HCT116 (cell line): ENCODE measurements around the gene TNFRSF1A. TPM values are rescaled to one million over a fixed set of nuclear protein-coding genes. Genes with fewer than 3 reads are reported as not detected.

Experiments used
- ATAC-seq: fragments of 200-7000 bp; cut with Tn5 transposase; 2 replicates; pipeline ENCODE4 v1.9.1; 2020; ENCODE audit warnings: mild to moderate bottlenecking, moderate library complexity
- BruUV-seq: library from RNA; stranded (reverse); fragments of 400-500 nt; replicated peaks from 2 replicates; lab custom pipeline; 2021; lab: Mats Ljungman, UMichigan
- CTCF ChIA-PET: fragments of 300-600 bp; sonication (Branson Sonifier 250); formaldehyde crosslinking; loops from one replicate; lab custom pipeline; 2021; ENCODE audit warnings: antibody characterized with exemption; lab: Charles Lee
- POLR2A ChIA-PET: fragments of 300-600, 350-600 bp; sonication (Branson Sonifier 250); formaldehyde crosslinking; loops from one replicate; lab custom pipeline; 2021; ENCODE audit warnings: antibody characterized with exemption; lab: Charles Lee
- RAD21 ChIA-PET, 2 experiments: fragments of 300-600 bp; sonication (Branson Sonifier 250); formaldehyde crosslinking; loops; one replicate each; lab custom pipeline; 2023; ENCODE audit warnings: low total read pairs in 2 of 2; ENCODE audit not compliant: uncharacterized antibody in 2 of 2, unreplicated experiment in 2 of 2, low non-redundant PET in 1 of 2; lab: Charles Lee
- DNase-seq: peaks from one replicate; pipeline ENCODE4 v3.0.0-alpha.2; 2010; ENCODE audit warnings: low read depth, low spot score
- H2AFZ ChIP-seq: fragments of 200-600 bp; shearing (Covaris generic), sonication (generic); 2 replicates; pipeline ENCODE4 v1.6.1; 2017; ENCODE audit warnings: low read depth, mixed run types, mixed read lengths, antibody characterized with exemption, low read length; ENCODE audit not compliant: poor library complexity, severe bottlenecking
- H3K27ac ChIP-seq: 2 replicates; pipeline ENCODE4 v1.5.1; 2012; ENCODE audit warnings: low read depth, low read length
- H3K27me3 ChIP-seq: fragments of 200-600 bp; sonication (generic); 2 replicates; pipeline ENCODE4 v1.6.1; 2016; ENCODE audit warnings: mixed run types, low read length, mixed read lengths; ENCODE audit not compliant: insufficient read depth
- H3K36me3 ChIP-seq, 2 experiments: fragments of 200-500 bp in 1 of 2; fragments of 200-600 bp in 1 of 2; sonication (Bioruptor generic) in 1 of 2; sonication (generic) in 1 of 2; 2 replicates each; pipeline versions ENCODE4 v1.5.1 to v1.6.1; 2014 to 2016; ENCODE audit warnings: low read length in 2 of 2, inconsistent platforms in 1 of 2, mixed read lengths in 1 of 2, mixed run types in 1 of 2; ENCODE audit not compliant: insufficient read depth in 2 of 2, control insufficient read depth in 1 of 2
- H3K4me1 ChIP-seq, 2 experiments: fragments of 200-600 bp in 1 of 2; sonication (generic) in 1 of 2; 2 replicates each; pipeline versions ENCODE4 v1.5.1 to v1.6.1; 2012 to 2017; ENCODE audit warnings: low read length in 2 of 2, inconsistent platforms in 1 of 2, mild to moderate bottlenecking in 1 of 2, mixed read lengths in 1 of 2, mixed run types in 1 of 2, moderate library complexity in 1 of 2; ENCODE audit not compliant: insufficient read depth in 2 of 2, control insufficient read depth in 1 of 2
- H3K4me2 ChIP-seq: fragments of 200-600 bp; sonication (generic); 2 replicates; pipeline ENCODE4 v1.6.1; 2017; ENCODE audit warnings: mixed run types, low read length, mixed read lengths
- H3K4me3 ChIP-seq, 2 experiments: fragments of 200-600 bp in 1 of 2; sonication (generic) in 1 of 2; replicated peaks in 1 of 2; 2 replicates each; pipeline ENCODE4 v1.5.1; 2011 to 2016; ENCODE audit warnings: low read length in 2 of 2, control low read depth in 1 of 2, low read depth in 1 of 2, mild to moderate bottlenecking in 1 of 2, mixed read lengths in 1 of 2, mixed run types in 1 of 2
- H3K79me2 ChIP-seq: fragments of 200-600 bp; sonication (generic); 2 replicates; pipeline ENCODE4 v1.6.1; 2017; ENCODE audit warnings: mild to moderate bottlenecking, mixed run types, low read length, moderate library complexity, mixed read lengths; ENCODE audit not compliant: insufficient read depth
- H3K9ac ChIP-seq: fragments of 200-600 bp; sonication (generic); 2 replicates; pipeline ENCODE4 v1.6.1; 2016; ENCODE audit warnings: low read length, mixed read lengths
- H3K9me2 ChIP-seq: fragments of 200-600 bp; sonication (generic), shearing (Covaris generic); 2 replicates; pipeline ENCODE4 v1.6.1; 2017; ENCODE audit warnings: mixed run types, mild to moderate bottlenecking, moderate library complexity; ENCODE audit not compliant: insufficient read depth
- H3K9me3 ChIP-seq, 2 experiments: fragments of 200-500 bp in 1 of 2; fragments of 200-600 bp in 1 of 2; sonication (Bioruptor generic) in 1 of 2; sonication (generic) in 1 of 2; 2 replicates each; pipeline ENCODE4 v1.6.1; 2014 to 2017; ENCODE audit warnings: low read length in 2 of 2, mixed read lengths in 2 of 2, inconsistent platforms in 1 of 2, low read depth in 1 of 2, mild to moderate bottlenecking in 1 of 2, mixed run types in 1 of 2, moderate library complexity in 1 of 2; ENCODE audit not compliant: control insufficient read depth in 1 of 2, insufficient read depth in 1 of 2
- H4K20me1 ChIP-seq: fragments of 200-600 bp; sonication (generic), shearing (Covaris generic); 2 replicates; pipeline ENCODE4 v1.6.1; 2017; ENCODE audit warnings: mixed run types, mild to moderate bottlenecking, moderate library complexity; ENCODE audit not compliant: insufficient read depth
- CEBPB ChIP-seq: IDR thresholded peaks from 2 replicates; pipeline ENCODE4 v1.6.1; 2012; ENCODE audit warnings: low read depth
- POLR2AphosphoS5 ChIP-seq: IDR thresholded peaks from 2 replicates; pipeline ENCODE4 v1.6.1; 2011; ENCODE audit warnings: mild to moderate bottlenecking, low read depth, low read length, moderate library complexity
- YY1 ChIP-seq: IDR thresholded peaks from 2 replicates; pipeline ENCODE4 v1.6.1; 2011; ENCODE audit warnings: low read length, low read depth, moderate library complexity, mild to moderate bottlenecking; ENCODE audit not compliant: insufficient replicate concordance; ENCODE audit errors: extremely low read depth
- intact Hi-C: fragments of 100-400 bp; cut with micrococcal nuclease; formaldehyde crosslinking; loops from 2 replicates; pipeline ENCODE4 v1.10.0; 2022
- total RNA-seq: library from RNA; stranded (reverse); gene quantifications from one replicate; pipeline ENCODE4 v1.2.1, GENCODE V29; 2021; ENCODE audit not compliant: unreplicated experiment
- TF ChIP-seq, protein P1 (sequence below): IDR thresholded peaks from 2 replicates; pipeline ENCODE4 v1.6.1; 2012

The TNFRSF1A gene
- total RNA-seq, 1 experiment from 2014 or later: 129 TPM

DNA sequence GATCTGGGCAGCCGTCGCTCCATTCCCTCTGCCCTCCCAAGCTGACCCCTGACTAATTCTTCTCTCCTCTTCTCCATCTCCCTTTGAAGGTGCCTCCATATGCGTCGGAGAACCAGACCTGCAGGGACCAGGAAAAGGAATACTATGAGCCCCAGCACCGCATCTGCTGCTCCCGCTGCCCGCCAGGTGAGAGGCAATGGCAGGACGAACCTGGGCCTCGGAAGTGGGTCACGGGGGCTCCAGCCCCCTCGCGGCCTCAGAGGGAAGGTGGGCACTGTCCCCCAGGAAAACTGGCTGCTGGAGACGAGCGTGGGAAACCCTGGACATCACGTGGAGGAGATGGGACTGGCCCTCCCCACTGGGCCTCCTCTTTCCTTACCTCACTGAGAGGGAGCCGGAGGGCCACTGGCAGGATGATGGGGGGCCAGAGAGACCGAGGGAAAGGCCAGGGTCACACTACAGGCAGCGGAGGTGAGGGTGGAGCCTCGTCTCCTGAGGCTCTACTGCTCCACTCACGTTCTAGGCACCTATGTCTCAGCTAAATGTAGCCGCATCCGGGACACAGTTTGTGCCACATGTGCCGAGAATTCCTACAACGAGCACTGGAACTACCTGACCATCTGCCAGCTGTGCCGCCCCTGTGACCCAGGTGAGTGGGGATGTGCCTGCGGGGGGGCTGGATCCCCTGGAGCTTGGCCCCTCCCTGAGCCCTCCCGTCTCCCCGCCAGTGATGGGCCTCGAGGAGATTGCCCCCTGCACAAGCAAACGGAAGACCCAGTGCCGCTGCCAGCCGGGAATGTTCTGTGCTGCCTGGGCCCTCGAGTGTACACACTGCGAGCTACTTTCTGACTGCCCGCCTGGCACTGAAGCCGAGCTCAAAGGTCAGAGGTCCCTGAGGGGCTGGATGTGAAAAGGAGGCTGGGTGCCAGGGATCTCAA is 42.9 kb upstream of the TNFRSF1A start:
- Histone ChIP-seq H3K9me3 (no peaks in the 10 kb centered on the region), H3K27ac (peak overlapping the region; percentile 99), H3K4me3 (peak overlapping the region; percentile 77 to 87), H3K4me2 (peak overlapping the region; percentile 86), H3K27me3 (no peaks in the 10 kb centered on the region), H4K20me1 (no peaks in the 10 kb centered on the region), H3K4me1 (peaks cover 19 to 40% of the 10 kb centered on the region in 2 experiments), H3K9ac (peak overlapping the region; percentile 93), H3K36me3 (peaks cover 15 to 31% of the 10 kb centered on the region in 2 experiments; a peak in 3 of 4 replicates), H2AFZ (no peak overlapping the region), H3K9me2 (no peaks in the 10 kb centered on the region), H3K79me2 (peaks cover 56% of the 10 kb centered on the region)
- intact Hi-C loops: loop anchor here (1.0 kb wide), 1 partner anchor 48 kb away; no protein-coding TSS in a partner anchor
- ATAC-seq: peak; percentile 37
- BruUV-seq: TSS peak; percentile 28
- ChIA-PET CTCF (no interaction called here), POLR2A (interaction anchor here (0.9 to 1.0 kb wide), 4 partner anchors 8 to 86 kb away, joined by 3 to 6 read pairs (median 4); partner anchors contain the start of gene VAMP1), RAD21 (interaction anchor here (0.5 to 1.0 kb wide), 2 partner anchors 39 to 101 kb away, joined by 3 to 5 read pairs; no protein-coding TSS in a partner anchor)
- TF ChIP-seq POLR2AphosphoS5: no peak
- TF ChIP-seq CEBPB: no peak
- TF ChIP-seq, protein P1, sequence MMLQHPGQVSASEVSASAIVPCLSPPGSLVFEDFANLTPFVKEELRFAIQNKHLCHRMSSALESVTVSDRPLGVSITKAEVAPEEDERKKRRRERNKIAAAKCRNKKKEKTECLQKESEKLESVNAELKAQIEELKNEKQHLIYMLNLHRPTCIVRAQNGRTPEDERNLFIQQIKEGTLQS: no peak
- TF ChIP-seq YY1: no peak
- DNase-seq: no peak
